SJSA1 (cell line): Measurements from ENCODE around the gene ZNF174. TPM values are rescaled to one million over a fixed set of nuclear protein-coding genes. Genes with fewer than 3 reads are reported as not detected.

Experiments
- DNase-seq, 2 experiments: peaks; one replicate each; pipeline ENCODE4 v3.0.0-alpha.2; 2015 to 2020; ENCODE audit warnings: low spot score in 2 of 2, low read depth in 1 of 2
- H3K27ac ChIP-seq: fragments of 250-450 bp; sonication (Bioruptor Pico); 2 replicates; pipeline ENCODE4 v1.5.1; 2020; ENCODE audit warnings: mild to moderate bottlenecking, moderate library complexity
- H3K27me3 ChIP-seq: fragments of 250-450 bp; sonication (Bioruptor Pico); replicated peaks from 2 replicates; pipeline ENCODE4 v1.5.1; 2020; ENCODE audit warnings: mild to moderate bottlenecking, moderate library complexity
- H3K36me3 ChIP-seq: fragments of 250-450 bp; sonication (Bioruptor Pico); 2 replicates; pipeline ENCODE4 v1.5.1; 2020; ENCODE audit warnings: mild to moderate bottlenecking
- H3K4me1 ChIP-seq: fragments of 250-450 bp; sonication (Bioruptor Pico); replicated peaks from 2 replicates; pipeline ENCODE4 v1.6.1; 2021; ENCODE audit warnings: mild to moderate bottlenecking
- H3K4me3 ChIP-seq: fragments of 250-450 bp; sonication (Bioruptor Pico); 2 replicates; pipeline ENCODE4 v1.5.1; 2020; ENCODE audit warnings: mild to moderate bottlenecking
- H3K9me3 ChIP-seq: fragments of 250-450 bp; sonication (Bioruptor Pico); replicated peaks from 2 replicates; pipeline ENCODE4 v1.5.1; 2020; ENCODE audit warnings: mild to moderate bottlenecking
- total RNA-seq: library from RNA; depleted of rRNA; stranded (reverse); fragments of >200 nt; shearing (Covaris generic); gene quantifications from 2 replicates; pipeline ENCODE4 v1.2.3, GENCODE V29; 2014

Gene ZNF174
- total RNA-seq, 1 experiment from 2014 or later, result 7.8 TPM

DNA sequence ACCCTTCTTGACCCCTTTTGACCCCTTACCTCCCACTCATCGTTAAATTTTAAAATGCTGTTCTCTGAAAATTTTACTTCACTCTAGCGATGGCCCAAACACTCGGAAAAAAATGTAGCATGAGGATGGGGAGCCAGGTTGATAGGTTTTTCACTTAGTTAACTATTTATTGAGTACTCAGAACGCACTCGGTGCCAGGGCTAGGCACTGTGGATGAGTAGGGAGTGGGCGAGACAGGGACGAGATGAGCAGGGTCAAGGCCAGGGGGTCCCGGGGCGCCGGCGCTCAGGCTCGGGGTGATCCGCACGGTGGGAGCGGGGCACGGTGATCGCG, 603 bp upstream of the ZNF174 start:
- Histone ChIP-seq H3K4me1 (0 out of 2 replicates have a peak, but pooled peaks cover 6% of the 10 kb centered on the region), H3K36me3 (peaks cover 64% of the 10 kb centered on the region), H3K27ac (peak overlapping the region; percentile 14; the same call in 1 of the 2 replicates), H3K9me3 (peaks cover 18% of the 10 kb centered on the region), H3K4me3 (peak overlapping the region; percentile 85), H3K27me3 (no peaks in the 10 kb centered on the region)
- DNase-seq, result no peak

DNA sequence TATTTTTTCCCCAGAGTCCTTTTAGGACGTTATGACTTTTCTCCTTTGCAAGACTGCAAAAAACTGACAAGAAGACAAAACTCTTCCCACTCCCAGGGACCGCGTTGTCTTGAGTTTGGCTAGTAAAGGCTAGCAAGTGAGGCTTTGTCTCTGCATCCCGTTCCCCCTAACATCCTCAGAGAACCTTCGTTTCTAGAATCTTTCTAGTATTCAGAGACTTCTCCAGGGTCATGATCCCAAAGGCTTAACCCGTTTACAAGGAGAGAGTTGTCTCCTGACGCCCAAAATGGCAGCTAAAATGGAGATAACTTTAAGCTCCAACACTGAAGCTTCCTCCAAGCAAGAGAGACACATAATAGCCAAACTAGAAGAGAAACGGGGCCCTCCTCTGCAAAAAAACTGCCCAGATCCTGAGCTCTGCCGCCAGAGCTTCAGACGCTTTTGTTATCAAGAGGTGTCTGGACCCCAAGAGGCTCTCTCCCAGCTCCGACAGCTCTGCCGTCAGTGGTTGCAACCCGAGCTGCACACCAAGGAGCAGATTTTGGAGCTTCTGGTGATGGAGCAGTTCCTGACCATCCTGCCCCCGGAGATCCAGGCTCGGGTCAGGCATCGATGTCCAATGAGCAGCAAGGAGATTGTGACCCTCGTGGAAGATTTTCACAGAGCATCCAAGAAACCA, 843 bp downstream of the ZNF174 start:
- Histone ChIP-seq H3K9me3 (peaks cover 27% of the 10 kb centered on the region), H3K27me3 (no peaks in the 10 kb centered on the region), H3K4me3 (peak overlapping the region; percentile 85), H3K4me1 (0 out of 2 replicates have a peak, but pooled peaks cover 6% of the 10 kb centered on the region), H3K27ac (no peak overlapping the region), H3K36me3 (peaks cover 64% of the 10 kb centered on the region)
- DNase-seq, result no peak

DNA sequence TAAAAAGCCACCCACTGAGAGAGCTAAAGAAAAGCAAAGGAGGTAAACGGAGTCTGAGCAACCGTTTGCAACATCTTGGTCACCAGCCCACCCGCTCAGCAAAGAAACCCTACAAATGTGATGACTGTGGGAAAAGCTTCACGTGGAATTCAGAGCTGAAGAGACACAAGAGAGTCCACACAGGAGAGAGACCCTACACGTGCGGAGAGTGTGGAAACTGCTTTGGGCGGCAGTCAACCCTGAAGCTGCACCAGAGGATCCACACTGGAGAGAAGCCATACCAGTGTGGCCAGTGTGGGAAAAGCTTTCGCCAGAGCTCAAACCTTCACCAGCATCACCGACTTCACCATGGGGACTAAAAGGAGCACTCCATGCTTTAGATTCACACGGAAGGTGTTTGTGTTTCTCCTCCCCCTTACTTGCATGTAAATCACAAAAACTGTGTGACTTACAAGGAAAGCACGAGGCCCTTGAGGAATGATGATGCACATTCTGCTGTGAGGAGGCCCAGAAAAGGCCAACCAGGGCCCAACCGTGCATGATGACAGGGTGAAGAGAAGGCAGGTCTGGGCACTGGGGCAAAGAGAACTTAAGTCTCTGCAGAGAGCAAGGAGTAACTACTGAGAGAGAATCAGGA, 7.7 kb downstream of the ZNF174 start:
- no peaks in the 10 kb centered on the region for H3K27me3 ChIP-seq
- no peaks in the 10 kb centered on the region for H3K4me1 ChIP-seq
- H3K9me3 ChIP-seq, result peaks cover 42% of the 10 kb centered on the region
- no peak overlapping the region for H3K27ac ChIP-seq
- no peak overlapping the region for H3K4me3 ChIP-seq
- DNase-seq, result no peak
- H3K36me3 ChIP-seq, result peaks cover 56% of the 10 kb centered on the region

DNA sequence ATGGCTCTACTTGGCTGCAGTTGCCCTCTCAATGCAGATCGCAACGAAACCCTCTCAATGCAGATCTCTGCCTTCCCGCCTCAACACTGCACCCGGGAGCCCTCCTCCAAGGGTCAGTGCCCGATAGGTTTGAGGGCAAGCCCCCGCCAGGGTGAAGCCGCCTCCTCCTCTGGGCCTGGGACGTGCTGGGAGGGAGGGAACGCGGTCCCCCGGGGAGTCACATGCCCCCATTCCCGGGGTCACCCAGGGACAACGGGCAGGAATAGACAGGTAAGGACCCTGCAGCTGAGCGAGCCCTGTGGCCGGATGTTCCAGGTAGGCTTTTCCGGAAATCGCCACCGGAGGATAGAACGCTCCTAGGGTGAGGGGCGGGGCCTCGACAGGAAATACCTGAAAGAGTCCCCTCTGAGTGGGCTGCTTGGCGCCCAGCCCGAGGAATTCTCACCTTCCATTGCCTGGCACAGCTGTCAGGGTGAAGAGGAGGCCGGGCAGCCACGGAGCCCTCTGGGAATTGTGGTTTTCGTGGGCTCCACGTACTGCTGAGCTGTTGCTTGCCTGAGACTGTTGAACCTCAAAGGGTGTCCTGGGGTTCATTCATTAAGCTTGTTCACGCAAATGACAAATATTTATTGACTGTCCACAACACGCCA, 12.8 kb downstream of the ZNF174 start:
- H3K36me3 ChIP-seq, result peaks cover 4% of the 10 kb centered on the region
- H3K9me3 ChIP-seq, result peaks cover 28% of the 10 kb centered on the region
- no peaks in the 10 kb centered on the region for H3K4me1 ChIP-seq
- no peak overlapping the region for H3K27ac ChIP-seq
- no peaks in the 10 kb centered on the region for H3K27me3 ChIP-seq
- DNase-seq, result no peak
- no peak overlapping the region for H3K4me3 ChIP-seq

DNA sequence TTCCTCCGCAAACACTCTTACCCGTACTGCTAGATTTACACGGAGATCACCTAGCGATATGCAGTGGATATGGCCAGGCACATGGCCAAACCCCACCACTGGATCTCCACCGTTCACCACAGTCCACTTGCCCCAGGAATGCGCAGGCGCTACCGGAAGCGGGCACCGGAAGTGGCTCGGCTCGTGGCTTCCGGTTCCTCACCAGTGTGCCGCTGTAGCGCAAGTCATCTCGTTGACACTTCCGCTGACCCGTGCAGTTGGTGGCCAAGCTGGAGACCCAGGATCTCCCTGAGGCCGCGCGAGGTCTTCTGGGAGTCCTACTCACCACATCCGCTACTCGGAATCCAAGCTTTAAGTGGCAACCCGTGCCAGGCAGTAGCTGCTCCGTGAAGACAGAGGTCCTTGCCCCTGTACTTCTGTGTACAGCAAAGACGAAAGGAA, 30.8 kb downstream of the ZNF174 start:
- DNase-seq, result peak in 1 of 2 experiments; percentile 52
- H3K4me3 ChIP-seq, result no peak overlapping the region; the same call in 1 of the 2 replicates
- peaks cover 14% of the 10 kb centered on the region for H3K36me3 ChIP-seq
- no peak overlapping the region for H3K27ac ChIP-seq
- H3K4me1 ChIP-seq, result 0 out of 2 replicates have a peak, but pooled peaks cover 6% of the 10 kb centered on the region
- no peaks in the 10 kb centered on the region; the same call in 1 of the 2 replicates for H3K9me3 ChIP-seq
- no peaks in the 10 kb centered on the region; the same call in none of the 2 replicates for H3K27me3 ChIP-seq

DNA sequence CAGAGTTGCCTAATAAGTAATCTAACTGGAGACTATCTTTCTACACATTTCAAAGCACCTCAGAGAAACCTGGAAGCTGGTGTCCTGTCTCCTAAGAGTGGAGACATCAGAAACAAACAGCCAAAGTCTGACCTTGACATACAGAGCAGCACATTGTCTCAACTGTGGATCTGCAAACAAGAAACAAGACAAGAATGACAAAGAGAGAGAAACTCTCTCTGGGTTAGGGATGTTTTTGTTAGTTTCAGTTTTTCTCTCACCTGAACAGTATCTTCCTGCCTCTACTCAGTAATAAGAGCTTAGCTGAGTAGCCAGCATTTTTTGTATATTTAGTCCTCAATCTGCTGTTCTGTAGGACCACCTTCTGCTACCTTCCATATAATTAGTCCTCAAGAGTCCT, 33.4 kb downstream of the ZNF174 start:
- DNase-seq, result no peak
- 0 out of 2 replicates have a peak, but pooled peaks cover 6% of the 10 kb centered on the region for H3K4me1 ChIP-seq
- no peak overlapping the region for H3K27ac ChIP-seq
- H3K9me3 ChIP-seq, result no peaks in the 10 kb centered on the region; the same call in 1 of the 2 replicates
- no peaks in the 10 kb centered on the region; the same call in none of the 2 replicates for H3K27me3 ChIP-seq
- H3K36me3 ChIP-seq, result peaks cover 24% of the 10 kb centered on the region
- no peak overlapping the region for H3K4me3 ChIP-seq

DNA sequence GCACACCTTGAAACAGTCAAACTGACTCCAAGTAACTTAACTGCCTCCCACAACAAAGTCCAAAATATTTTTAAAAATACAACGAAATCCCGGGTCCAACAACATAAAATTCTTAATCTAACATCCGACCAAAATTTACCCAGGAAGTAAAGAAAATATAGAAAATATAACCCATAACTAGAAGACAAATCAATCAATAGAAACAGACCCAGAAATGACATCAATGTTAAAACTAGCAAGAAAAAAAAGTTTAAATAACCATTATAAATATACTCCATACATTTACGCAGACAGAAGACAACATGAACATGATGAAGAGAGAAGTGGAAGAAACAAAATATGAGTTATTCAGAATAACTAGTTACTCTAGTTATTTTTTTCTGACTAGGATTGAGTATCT, 38.6 kb downstream of the ZNF174 start:
- Histone ChIP-seq H3K4me3 (no peak overlapping the region), H3K4me1 (no peaks in the 10 kb centered on the region), H3K27ac (no peak overlapping the region), H3K27me3 (no peaks in the 10 kb centered on the region), H3K36me3 (peaks cover 35% of the 10 kb centered on the region), H3K9me3 (no peaks in the 10 kb centered on the region; the same call in 1 of the 2 replicates)
- DNase-seq, result no peak

DNA sequence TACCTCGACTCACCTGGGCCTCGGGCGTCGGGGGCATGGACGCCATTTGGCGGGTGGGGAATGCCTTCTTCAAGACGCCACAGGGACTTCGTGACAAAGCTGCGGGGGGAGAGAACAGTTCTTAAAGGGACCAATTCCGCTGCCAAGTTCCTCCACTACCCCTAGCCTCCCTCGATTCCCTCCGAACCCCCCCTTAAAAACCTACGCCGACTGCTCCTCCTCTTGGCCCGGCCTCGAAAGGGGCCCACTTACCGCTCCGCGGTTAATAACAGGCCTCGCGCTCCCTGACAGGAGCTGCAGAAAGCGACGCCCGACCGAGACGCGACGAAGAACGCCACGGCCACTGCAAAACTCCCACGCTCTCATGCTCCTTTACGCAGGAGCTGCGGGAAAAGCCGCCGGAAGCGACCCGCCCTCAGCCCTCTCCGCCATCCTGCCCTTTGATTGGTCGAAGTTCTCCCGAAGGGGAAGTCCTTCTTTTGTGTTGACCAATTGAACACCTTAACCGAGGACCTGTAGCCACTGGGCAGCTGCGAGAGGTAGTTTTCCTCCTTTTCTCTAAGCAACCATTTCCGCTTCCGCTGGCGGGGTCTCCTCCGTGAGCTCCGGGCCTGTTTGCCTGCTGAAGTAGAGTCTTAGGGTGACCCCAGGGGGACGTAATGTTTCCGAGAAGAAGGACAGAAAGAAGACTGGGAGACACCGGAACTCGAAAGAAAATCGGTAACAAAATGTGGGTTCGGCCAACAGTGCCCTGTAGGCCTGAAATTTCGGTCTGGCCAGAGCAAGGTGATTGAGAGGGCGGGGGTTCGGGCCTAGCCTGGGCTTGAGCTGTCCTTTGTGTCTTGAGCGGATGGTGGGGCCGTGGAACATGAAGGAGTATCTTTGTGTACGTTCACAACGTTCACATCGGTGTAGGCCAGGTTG, 42.4 kb downstream of the ZNF174 start, which contains the start of the genes NAA60 and ZNF597:
TSS of gene NAA60 (plus strand) at position 573 of the 924 bp plus-strand sequence. CDS start 32,548 bp downstream, outside the sequence.
TSS of gene ZNF597 (minus strand) at position 397 of the 924 bp plus-strand sequence. CDS start at position 46, 351 bp downstream.
- H3K4me3 ChIP-seq, result peak within 1 kb of the TSS; percentile 50
- DNase-seq, result peak; percentile 83 to 87
- H3K36me3 ChIP-seq, result peaks cover 30% of the 10 kb centered on the region
- H3K4me1 ChIP-seq, result no peaks in the 10 kb centered on the region
- peak within 1 kb of the TSS; percentile 52 for H3K27ac ChIP-seq
- H3K27me3 ChIP-seq, result no peaks in the 10 kb centered on the region
- no peaks in the 10 kb centered on the region; the same call in 1 of the 2 replicates for H3K9me3 ChIP-seq

DNA sequence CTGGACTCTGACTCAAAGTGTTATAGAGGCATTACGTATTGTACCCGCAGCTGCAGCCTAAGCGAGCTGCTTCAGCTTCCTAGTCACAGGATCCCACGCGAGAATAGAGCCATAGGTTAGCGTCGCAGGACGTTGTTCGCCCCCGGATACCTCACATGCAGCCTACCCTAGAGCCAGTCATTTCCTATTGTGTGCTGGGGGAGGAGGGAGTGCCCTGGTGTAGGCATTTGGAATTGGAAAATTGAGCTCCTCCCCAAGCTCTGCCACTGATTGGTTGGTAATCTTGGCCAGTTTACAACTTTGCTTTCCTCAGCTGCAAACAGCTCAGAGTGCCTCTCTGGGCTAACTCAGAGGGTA, 43.0 kb downstream of the ZNF174 start:
- H3K36me3 ChIP-seq, result peaks cover 32% of the 10 kb centered on the region
- DNase-seq, result peak in 1 of 2 experiments; percentile 43
- H3K4me3 ChIP-seq, result peak overlapping the region; percentile 50
- H3K27me3 ChIP-seq, result no peaks in the 10 kb centered on the region
- H3K4me1 ChIP-seq, result no peaks in the 10 kb centered on the region
- no peaks in the 10 kb centered on the region; the same call in 1 of the 2 replicates for H3K9me3 ChIP-seq
- peak overlapping the region; percentile 52 for H3K27ac ChIP-seq

DNA sequence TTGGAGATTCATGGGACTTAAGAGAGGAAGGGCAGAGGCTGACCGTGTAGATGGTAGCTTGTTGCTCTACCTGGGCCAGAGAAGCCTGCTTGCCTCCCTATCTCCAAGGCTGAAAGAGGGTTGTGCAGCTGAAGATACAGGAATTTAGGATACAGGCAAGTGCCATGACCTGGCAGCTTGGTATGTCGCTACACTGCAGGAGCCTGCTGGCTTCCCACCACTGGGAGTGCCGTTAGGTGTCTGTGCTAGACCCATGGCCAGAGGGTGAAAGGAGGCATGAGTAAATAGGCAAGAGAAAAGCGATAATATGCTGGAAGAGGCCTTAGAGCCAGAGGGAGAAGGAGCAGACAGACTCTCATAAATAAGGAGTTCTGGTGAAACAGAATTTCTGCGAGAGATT, 53.1 kb downstream of the ZNF174 start:
- no peaks in the 10 kb centered on the region for H3K27me3 ChIP-seq
- no peak overlapping the region for H3K27ac ChIP-seq
- H3K9me3 ChIP-seq, result no peaks in the 10 kb centered on the region; the same call in 1 of the 2 replicates
- peaks cover 15% of the 10 kb centered on the region for H3K4me1 ChIP-seq
- H3K4me3 ChIP-seq, result no peak overlapping the region
- peaks cover 16% of the 10 kb centered on the region for H3K36me3 ChIP-seq
- DNase-seq, result no peak

DNA sequence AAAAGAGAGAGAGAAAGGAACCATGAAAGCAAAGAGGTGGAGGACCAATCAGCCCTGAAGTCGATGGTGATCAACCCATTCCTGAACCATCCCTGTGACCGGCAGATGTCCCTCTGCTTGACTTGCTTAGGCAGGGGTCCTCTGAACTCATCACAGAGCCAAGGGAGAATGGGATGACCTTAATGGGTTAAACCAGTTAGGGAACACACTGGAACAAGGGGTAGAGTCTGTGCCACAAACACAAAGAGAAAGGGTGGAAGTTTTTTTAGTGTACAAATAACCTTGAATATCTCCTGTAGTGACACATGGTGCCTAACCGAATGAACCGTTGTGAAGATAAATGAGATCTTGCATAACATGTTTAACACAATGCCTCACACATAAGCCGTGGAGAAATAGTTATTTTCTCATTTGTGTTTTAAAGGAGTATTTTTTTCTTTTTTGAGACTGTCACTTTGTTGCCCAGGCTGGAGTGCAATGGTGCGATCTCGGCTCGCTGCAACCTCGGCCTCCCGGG, 53.7 kb downstream of the ZNF174 start:
- H3K36me3 ChIP-seq, result peaks cover 15% of the 10 kb centered on the region
- peaks cover 21% of the 10 kb centered on the region for H3K4me1 ChIP-seq
- H3K9me3 ChIP-seq, result no peaks in the 10 kb centered on the region; the same call in 1 of the 2 replicates
- no peak overlapping the region for H3K4me3 ChIP-seq
- no peak for DNase-seq
- no peak overlapping the region for H3K27ac ChIP-seq
- no peaks in the 10 kb centered on the region for H3K27me3 ChIP-seq

DNA sequence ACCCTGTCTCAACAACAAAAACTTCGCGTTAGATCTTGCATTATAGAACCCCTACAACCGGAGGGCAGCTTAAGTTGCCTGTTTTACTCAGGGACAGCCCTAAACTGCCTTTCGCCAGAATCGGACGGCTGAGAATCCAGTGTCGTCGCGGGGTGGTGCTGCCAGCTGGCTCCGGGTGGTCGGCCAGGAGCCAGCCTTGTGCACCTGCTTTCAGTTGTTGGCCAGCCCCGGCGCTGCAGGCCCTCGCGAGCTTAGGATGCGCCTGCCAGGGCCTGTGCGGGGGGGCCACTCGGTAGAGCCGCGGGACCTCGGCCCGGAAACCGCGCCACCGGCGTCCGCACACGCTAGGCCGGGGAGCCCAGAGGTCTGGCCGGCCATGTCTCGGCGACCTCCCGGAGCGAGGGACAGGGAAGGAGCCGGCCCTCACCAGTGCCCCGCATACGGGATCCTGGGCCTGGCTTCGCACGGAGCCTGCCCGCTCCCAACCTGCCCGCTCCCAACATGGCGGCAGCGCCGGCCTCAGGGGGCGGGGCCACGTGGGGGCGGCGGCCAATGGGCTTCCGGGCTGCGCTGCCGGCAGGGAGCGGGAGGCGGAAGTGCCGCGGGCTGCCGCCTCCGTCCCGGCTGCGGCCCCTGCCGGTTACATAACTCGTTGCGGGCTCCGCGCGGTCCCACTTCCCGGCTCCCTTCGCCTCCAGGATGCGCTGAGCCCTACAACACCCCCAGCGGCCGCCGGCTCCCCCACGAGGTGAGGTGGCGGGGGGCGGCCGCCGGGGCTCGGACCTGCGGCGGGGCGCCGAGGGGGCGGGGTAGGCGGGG, 56.6 kb downstream of the ZNF174 start:
- Histone ChIP-seq H3K9me3 (no peaks in the 10 kb centered on the region; the same call in 1 of the 2 replicates), H3K36me3 (peaks cover 8% of the 10 kb centered on the region), H3K4me1 (peaks cover 21% of the 10 kb centered on the region), H3K4me3 (peak overlapping the region; percentile 83), H3K27ac (peak overlapping the region; percentile 94), H3K27me3 (no peaks in the 10 kb centered on the region)
- peak; percentile 86 to 97 for DNase-seq
